NCI-H526 (cell line): ENCODE measurements around the gene VCPKMT.

Experiments used
- DNase-seq, 2 experiments: peaks; one replicate each; lab custom pipeline; 2025; lab: John Stamatoyannopoulos, UW

The VCPKMT gene

DNA sequence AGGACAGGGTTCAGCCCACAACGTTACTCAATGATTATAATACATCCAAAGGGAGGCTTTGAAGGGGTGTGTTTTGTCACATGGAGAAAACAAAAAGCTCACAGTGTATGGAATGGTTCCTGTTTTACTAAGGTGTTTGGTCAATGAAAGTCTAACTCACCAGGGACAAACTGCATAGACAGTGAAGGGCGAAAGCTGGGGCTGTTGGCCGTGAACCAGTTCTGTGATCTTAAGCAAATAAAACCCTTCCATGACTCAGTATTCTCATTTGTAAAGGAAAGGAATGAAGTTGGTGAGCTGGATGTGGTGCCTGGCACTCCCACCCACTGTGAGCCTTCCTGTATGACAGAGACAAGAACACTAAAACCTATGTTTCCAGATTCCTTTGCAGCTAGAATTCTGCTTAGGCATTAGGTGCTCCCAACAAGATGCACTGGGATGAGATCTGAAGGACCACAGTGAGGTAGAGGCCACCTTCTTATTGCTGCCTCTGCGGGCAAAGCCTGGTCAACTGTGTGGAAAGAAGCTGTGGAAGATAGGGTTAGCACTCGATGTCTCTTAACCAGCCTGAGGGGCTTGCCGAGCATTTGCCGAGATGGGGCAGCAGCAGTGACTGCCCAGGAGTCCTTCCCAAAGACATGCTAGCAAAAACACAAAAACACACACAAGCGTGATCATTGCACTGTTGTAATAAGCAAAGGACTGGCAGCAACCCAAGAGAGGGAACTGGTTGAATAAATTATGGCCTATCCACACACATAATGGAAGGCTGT, 48.5 kb downstream of the VCPKMT start:
- DNase-seq = no peak

DNA sequence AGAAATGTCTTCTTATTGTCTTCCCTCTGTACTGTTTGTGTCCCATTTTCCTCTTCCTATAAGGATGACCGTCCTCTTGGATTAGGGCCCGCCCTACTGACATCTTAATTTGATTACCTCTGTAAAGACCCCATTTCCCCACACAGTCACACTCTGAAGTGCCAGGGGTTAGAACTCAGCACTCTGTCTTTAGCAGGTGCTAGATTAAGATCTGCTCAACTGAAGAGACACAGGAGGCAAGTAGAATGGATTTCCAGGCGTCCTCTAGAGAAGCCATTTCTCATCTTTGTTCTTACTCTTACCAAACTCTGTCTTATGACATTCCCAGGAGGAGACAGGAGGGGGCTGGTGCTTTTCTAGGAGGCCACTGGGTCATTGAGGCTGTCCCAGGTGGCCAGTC, 50.8 kb downstream of the VCPKMT start:
- no peak for DNase-seq

DNA sequence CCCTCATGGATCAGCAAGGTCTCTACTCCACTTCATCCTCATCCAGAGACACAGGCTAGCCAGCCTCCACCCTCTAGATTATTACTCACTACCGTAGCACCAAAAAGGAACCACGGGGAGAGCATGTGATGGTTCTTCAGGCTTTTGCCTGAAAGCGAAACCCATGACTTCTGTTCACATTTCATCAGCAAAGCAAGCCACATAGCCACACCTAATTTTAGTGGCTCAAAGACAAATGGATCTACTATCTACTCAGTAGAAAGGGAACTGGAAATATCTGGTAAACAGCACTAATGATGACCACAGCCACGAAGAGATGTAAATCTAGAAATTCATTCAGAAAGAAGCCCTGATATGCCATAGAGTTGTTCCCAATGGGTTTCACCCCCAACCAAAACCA, 51.4 kb downstream of the VCPKMT start:
- DNase-seq = no peak

GRCh38 chr14:50063876-50064420, 52.4 kb downstream of the VCPKMT start:
- DNase-seq = no peak

- no peak for DNase-seq
Measured at GRCh38 chr14:50062438-50063085, 53.8 kb downstream of the VCPKMT start.

DNA sequence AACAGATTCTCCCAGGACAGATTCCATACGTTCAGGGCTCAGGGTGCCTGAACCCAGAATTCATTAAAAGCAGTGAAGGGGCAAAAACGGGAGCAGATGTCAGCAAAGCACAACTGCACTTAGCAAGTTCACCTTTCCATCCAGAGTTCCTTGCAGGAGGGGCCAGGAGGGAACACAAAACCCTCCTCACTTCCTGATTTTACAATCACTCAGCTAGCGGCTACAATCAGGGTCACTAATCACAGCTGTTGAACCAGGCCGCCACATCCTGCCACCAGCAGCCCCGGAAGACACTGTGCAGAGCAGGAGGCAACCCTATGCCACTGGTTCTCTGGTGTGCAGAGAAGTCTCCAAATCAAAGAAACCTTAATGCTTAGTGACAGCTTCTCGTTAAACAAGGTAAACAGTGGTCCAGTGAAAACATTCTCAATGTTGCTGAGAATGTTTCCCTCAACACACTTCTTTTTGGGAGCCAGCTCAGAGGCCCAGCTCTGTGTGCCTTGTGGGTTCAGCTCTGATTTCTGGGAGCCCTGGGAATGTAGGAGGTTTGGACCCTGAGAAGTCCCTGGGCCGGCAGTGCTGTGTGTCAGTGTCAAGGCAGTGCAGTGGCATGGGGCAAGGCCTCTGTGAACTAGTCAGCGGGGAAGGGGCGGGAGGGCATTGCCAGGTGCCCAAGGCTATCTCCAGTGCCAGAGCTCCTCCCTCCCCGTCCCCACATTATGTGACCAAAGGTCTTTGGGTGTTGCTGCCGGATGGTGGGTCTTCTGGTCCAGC, 54.5 kb downstream of the VCPKMT start:
- DNase-seq = no peak

- DNase-seq = peak in 1 of 2 experiments; percentile 3
Measured at GRCh38 chr14:50060871-50061663, 55.3 kb downstream of the VCPKMT start.

GRCh38 chr14:50059763-50060616, 56.4 kb downstream of the VCPKMT start:
- no peak for DNase-seq
